HepG2 (cell line): ENCODE measurements around the gene METRNL. TPM values are rescaled to one million over a fixed set of nuclear protein-coding genes. Genes with fewer than 3 reads are reported as not detected.

Source experiments
- ATAC-seq: fragments of 200-7000 bp; cut with Tn5 transposase; 3 replicates; pipeline ENCODE4 v1.9.1; 2020; ENCODE audit warnings: mild to moderate bottlenecking, moderate library complexity
- BruUV-seq: library from RNA; stranded (reverse); fragments of 400-500 nt; replicated peaks from 2 replicates; lab custom pipeline; 2021; lab: Mats Ljungman, UMichigan
- CTCF ChIA-PET: fragments of 300-600 bp; formaldehyde crosslinking; extraction: SDS; loops from one replicate; lab custom pipeline; 2021; ENCODE audit warnings: low total read pairs, inconsistent platforms, low intra/inter-chr PET ratio; lab: Yijun Ruan, JAX
- POLR2A ChIA-PET: fragments of 350-600 bp; sonication (Branson Sonifier 250); formaldehyde crosslinking; loops from one replicate; lab custom pipeline; 2020; ENCODE audit warnings: antibody characterized with exemption, inconsistent platforms; lab: Yijun Ruan, JAX
- DNase-seq: peaks from one replicate; pipeline ENCODE4 v3.0.0-alpha.2; 2015; ENCODE audit warnings: low spot score
- FAIRE-seq: peaks from 3 replicates; lab custom pipeline; 2011; peaks lifted over from hg19 to GRCh38; lab: Jason Lieb, UNC
- H2AFZ ChIP-seq: one replicate; pipeline ENCODE4 v1.6.1; 2011; ENCODE audit warnings: low read length, inconsistent platforms
- H3K27ac ChIP-seq: fragments of 300-600 bp; 3 replicates; pipeline ENCODE4 v1.8.0; 2011; ENCODE audit warnings: mixed run types, mild to moderate bottlenecking, mixed read lengths, low read length, inconsistent platforms; ENCODE audit not compliant: insufficient read depth; ENCODE audit errors: extremely low read length
- H3K27me3 ChIP-seq, 2 experiments: fragments of 200-600 bp in 1 of 2; 2 replicates in 1 of 2; 3 replicates in 1 of 2; pipeline versions ENCODE4 v1.6.0 to v1.8.0; 2011; ENCODE audit warnings: low read length in 2 of 2, mild to moderate bottlenecking in 2 of 2, moderate library complexity in 2 of 2, inconsistent platforms in 1 of 2; ENCODE audit not compliant: insufficient read depth in 2 of 2, control insufficient read depth in 1 of 2
- H3K36me3 ChIP-seq, 2 experiments: fragments of 200-600 bp in 1 of 2; replicated peaks in 1 of 2; 2 replicates in 1 of 2; 3 replicates in 1 of 2; pipeline versions ENCODE4 v1.5.1 to v1.8.0; 2011; ENCODE audit warnings: low read length in 2 of 2, inconsistent platforms in 1 of 2; ENCODE audit not compliant: insufficient read depth in 2 of 2, control insufficient read depth in 1 of 2
- H3K4me1 ChIP-seq: 2 replicates; pipeline ENCODE4 v1.5.1; 2012; ENCODE audit warnings: low read length, inconsistent platforms; ENCODE audit not compliant: insufficient read depth
- H3K4me2 ChIP-seq: 2 replicates; pipeline ENCODE4 v1.6.0; 2011; ENCODE audit warnings: low read depth, low read length, inconsistent platforms
- H3K4me3 ChIP-seq, 3 experiments: fragments of 200-600 bp in 1 of 3; sonication (generic), shearing (Covaris generic) in 1 of 3; replicated peaks in 1 of 3; 2 replicates each; pipeline ENCODE4 v1.5.1; 2011 to 2016; ENCODE audit warnings: low read length in 3 of 3, inconsistent platforms in 2 of 3, low read depth in 2 of 3, mild to moderate bottlenecking in 2 of 3, control low read depth in 1 of 3, mixed read lengths in 1 of 3; ENCODE audit not compliant: insufficient read depth in 1 of 3
- H3K79me2 ChIP-seq: one replicate; pipeline ENCODE4 v1.6.1; 2011; ENCODE audit warnings: low read length, inconsistent platforms; ENCODE audit not compliant: insufficient read depth
- H3K9ac ChIP-seq: 2 replicates; pipeline ENCODE4 v1.6.0; 2011; ENCODE audit warnings: mild to moderate bottlenecking, low read depth, low read length, inconsistent platforms; ENCODE audit not compliant: insufficient read depth
- H3K9me3 ChIP-seq: 2 replicates; pipeline ENCODE4 v1.5.1; 2012; ENCODE audit warnings: mild to moderate bottlenecking, low read length
- H4K20me1 ChIP-seq: 2 replicates; pipeline ENCODE4 v1.6.0; 2011; ENCODE audit warnings: inconsistent platforms, mild to moderate bottlenecking, low read length, moderate library complexity; ENCODE audit not compliant: insufficient read depth
- KLF11 ChIP-seq: IDR thresholded peaks from 2 replicates; pipeline ENCODE4 v1.6.1; 2016; ENCODE audit warnings: missing compliant biosample characterization
- PHF20 ChIP-seq: sonication (generic); formaldehyde crosslinking; IDR thresholded peaks from 2 replicates; pipeline ENCODE4 v1.5.0; 2020; ENCODE audit warnings: mild to moderate bottlenecking, missing genetic modification reagents
- SALL1 ChIP-seq: sonication (generic); formaldehyde crosslinking; IDR thresholded peaks from 2 replicates; pipeline ENCODE4 v1.8.0; 2022; ENCODE audit warnings: mild to moderate bottlenecking, missing genetic modification reagents
- SALL2 ChIP-seq: sonication (generic); formaldehyde crosslinking; IDR thresholded peaks from 2 replicates; pipeline ENCODE4 v1.8.1; 2023; ENCODE audit warnings: mild to moderate bottlenecking, missing genetic modification reagents, inconsistent platforms
- ZNF44 ChIP-seq: sonication (generic); formaldehyde crosslinking; IDR thresholded peaks from 2 replicates; pipeline ENCODE4 v1.5.1; 2020; ENCODE audit warnings: mild to moderate bottlenecking, missing genetic modification reagents
- ZNF557 ChIP-seq: sonication (generic); formaldehyde crosslinking; IDR thresholded peaks from 2 replicates; pipeline ENCODE4 v1.4.0; 2020; ENCODE audit warnings: missing genetic modification reagents
- ZNF747 ChIP-seq: sonication (generic); formaldehyde crosslinking; IDR thresholded peaks from 2 replicates; pipeline ENCODE4 v1.8.1; 2023; ENCODE audit warnings: missing genetic modification reagents, mild to moderate bottlenecking, borderline replicate concordance
- ZSCAN25 ChIP-seq: sonication (generic); formaldehyde crosslinking; IDR thresholded peaks from 2 replicates; pipeline ENCODE4 v1.8.0; 2022; ENCODE audit warnings: mild to moderate bottlenecking, missing genetic modification reagents
- WGBS: methylation state at CpG from one replicate; pipeline ENCODE4 v1.1.6; 2017; ENCODE audit warnings: low lambda C conversion rate; 5-methylcytosine and 5-hydroxymethylcytosine counted together
- in situ Hi-C: cut with HindIII; loops from 2 replicates; pipeline ENCODE4 v1.10.0; 2017; ENCODE audit warnings: low pct_unique_long_range_greater_than_20kb; ENCODE audit not compliant: extremely low pct_ligation_motif_present
- intact Hi-C: fragments of 100-400 bp; cut with micrococcal nuclease; formaldehyde crosslinking; loops from one replicate; pipeline ENCODE4 v1.10.0; 2022; ENCODE audit not compliant: unreplicated experiment
- polyA plus RNA-seq, 8 experiments: library from polyadenylated mRNA; depleted of rRNA in 3 of 8; stranded (reverse) in 7 of 8; unstranded in 1 of 8; fragments of >200 nt; fragmentation: Illumina TruSeq in 4 of 8; extraction: Trizol in 4 of 8; gene quantifications; 2 replicates each; pipeline versions ENCODE4 v1.2.1 to v1.2.3, GENCODE V29; 2011 to 2016; ENCODE audit warnings: low read depth in 4 of 8, missing spikeins in 1 of 8, mixed read lengths in 1 of 8; ENCODE audit not compliant: insufficient read depth in 1 of 8
- total RNA-seq, 5 experiments: library from RNA; depleted of rRNA; stranded (reverse); fragments of >200 nt; fragmentation: Illumina TruSeq; extraction: Trizol; gene quantifications; 2 replicates each; pipeline ENCODE4 v1.2.3, GENCODE V29; 2016; ENCODE audit warnings: low read depth in 1 of 5
- TF ChIP-seq, protein P1 (sequence below): sonication (generic); formaldehyde crosslinking; IDR thresholded peaks from 2 replicates; pipeline ENCODE4 v1.8.1; 2023; ENCODE audit warnings: mild to moderate bottlenecking, missing genetic modification reagents
- TF ChIP-seq, protein P2 (sequence below): sonication (generic); formaldehyde crosslinking; IDR thresholded peaks from 2 replicates; pipeline ENCODE4 v1.4.0; 2020; ENCODE audit warnings: missing genetic modification reagents
- TF ChIP-seq, protein P3 (sequence below): sonication (generic); formaldehyde crosslinking; IDR thresholded peaks from 2 replicates; pipeline ENCODE4 v1.4.0; 2020; ENCODE audit warnings: missing genetic modification reagents
- TF ChIP-seq, protein P4 (sequence below): sonication (generic); formaldehyde crosslinking; conservative IDR thresholded peaks from 2 replicates; pipeline ENCODE4 v1.5.0; 2020; ENCODE audit warnings: missing genetic modification reagents

METRNL gene
- total and polyA plus RNA-seq, 2 of the 13 experiments (the other 11 are each of a cell fraction or from before 2014, with no cell fraction given), result 0.66 to 0.84 TPM

DNA sequence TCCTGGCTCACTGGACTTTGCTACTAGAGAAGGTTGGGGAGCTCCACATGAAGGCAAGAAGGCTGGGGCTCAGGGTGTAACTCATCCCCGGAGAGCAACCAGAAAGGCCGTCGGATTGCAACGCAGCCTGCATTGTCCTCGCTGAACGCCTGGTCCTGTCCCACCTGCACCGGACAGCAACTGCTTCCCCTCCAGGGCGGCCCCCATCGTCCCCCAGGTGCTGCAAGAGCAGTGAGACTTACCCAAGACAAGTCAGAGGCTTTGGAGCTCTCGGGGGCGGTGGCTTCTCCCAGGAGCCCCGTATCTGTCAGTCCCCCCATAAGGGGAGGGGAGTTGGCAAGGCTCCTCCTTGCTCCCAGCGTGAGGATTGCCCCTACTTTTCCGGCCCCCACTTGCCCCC is 18.4 kb downstream of the METRNL start:
- in situ Hi-C loops, result no loop called here
- H3K4me2 ChIP-seq, result no peak overlapping the region
- BruUV-seq, result no TSS peak
- no peak overlapping the region for H2AFZ ChIP-seq
- no peak overlapping the region for H3K27ac ChIP-seq
- H3K9me3 ChIP-seq, result no peaks in the 10 kb centered on the region
- ChIA-PET CTCF (no interaction called here), POLR2A (no interaction called here)
- no peak overlapping the region for H3K4me3 ChIP-seq
- intact Hi-C loops, result no loop called here
- no peak overlapping the region for H3K9ac ChIP-seq
- 27% methylated on average over 10 of the region's 14 CpGs for WGBS
- no peaks in the 10 kb centered on the region for H3K79me2 ChIP-seq
- TF ChIP-seq ZNF44 (CRISPR knock-in tag), result no peak
- no peak for TF ChIP-seq SALL1
- TF ChIP-seq, protein P1, sequence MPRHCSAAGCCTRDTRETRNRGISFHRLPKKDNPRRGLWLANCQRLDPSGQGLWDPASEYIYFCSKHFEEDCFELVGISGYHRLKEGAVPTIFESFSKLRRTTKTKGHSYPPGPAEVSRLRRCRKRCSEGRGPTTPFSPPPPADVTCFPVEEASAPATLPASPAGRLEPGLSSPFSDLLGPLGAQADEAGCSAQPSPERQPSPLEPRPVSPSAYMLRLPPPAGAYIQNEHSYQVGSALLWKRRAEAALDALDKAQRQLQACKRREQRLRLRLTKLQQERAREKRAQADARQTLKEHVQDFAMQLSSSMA (CRISPR knock-in tag), result no peak
- TF ChIP-seq, all 625 proteins: peak for 0
- H3K36me3 ChIP-seq, result no peaks in the 10 kb centered on the region
- H3K4me1 ChIP-seq, result peaks cover 23% of the 10 kb centered on the region
- FAIRE-seq (no peak), ATAC-seq (no peak), DNase-seq (no peak)
- H4K20me1 ChIP-seq, result no peaks in the 10 kb centered on the region; the same call in 1 of the 2 replicates
- H3K27me3 ChIP-seq, result peaks cover 18 to 52% of the 10 kb centered on the region in 2 experiments

DNA sequence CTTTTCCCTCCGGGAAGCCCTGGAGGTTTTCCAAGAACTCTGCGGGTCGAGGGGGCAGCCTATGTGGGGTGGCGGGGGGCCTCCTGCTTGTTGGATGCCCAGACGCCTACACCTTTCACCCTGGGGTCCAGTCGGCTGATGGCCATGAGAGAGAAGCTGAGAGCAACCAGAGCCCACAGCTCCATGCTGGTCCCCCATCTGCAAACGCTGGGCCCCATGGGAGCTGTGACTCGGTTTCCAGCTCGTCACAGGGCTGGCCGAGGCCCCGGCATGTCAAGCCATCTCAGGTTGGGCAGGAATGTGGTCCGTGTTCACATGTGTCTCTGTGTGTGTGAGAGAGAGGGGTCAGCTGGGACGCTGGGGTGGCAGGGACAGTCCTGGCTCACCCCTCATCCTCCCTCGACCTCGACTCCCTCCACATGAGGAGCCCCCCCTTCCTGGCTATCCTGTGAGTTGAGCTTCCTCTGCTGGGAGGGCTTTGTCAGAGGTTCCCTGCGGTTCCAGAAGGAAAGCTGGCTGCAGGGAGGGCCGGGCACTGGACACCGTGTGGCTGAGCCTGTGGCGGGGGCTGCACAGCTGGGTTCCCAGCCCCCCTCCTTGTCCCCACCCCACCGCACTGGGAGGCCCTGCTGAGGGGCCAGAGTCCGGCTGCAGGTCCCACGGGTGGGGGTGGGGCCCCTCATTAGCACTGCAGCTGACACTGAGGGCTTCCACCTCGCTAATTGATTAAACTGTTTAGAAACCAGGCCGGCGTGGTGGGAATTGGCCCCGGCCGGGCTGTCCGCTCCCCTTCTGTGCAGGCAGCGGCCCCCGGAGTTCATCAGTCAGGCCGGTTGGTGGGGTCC is 19.1 kb downstream of the METRNL start:
- in situ Hi-C loops, result no loop called here
- no TSS peak for BruUV-seq
- Histone ChIP-seq H3K27ac (no peak overlapping the region), H3K4me2 (peak overlapping the region; percentile 9; the same call in 1 of the 2 replicates), H3K27me3 (peaks cover 20 to 51% of the 10 kb centered on the region in 2 experiments), H3K4me1 (peaks cover 23% of the 10 kb centered on the region), H2AFZ (no peak overlapping the region), H4K20me1 (no peaks in the 10 kb centered on the region; the same call in 1 of the 2 replicates), H3K36me3 (no peaks in the 10 kb centered on the region), H3K79me2 (no peaks in the 10 kb centered on the region), H3K9ac (no peak overlapping the region), H3K9me3 (no peaks in the 10 kb centered on the region), H3K4me3 (no peak overlapping the region)
- intact Hi-C loops, result no loop called here
- 44% methylated on average over 5 of the region's 31 CpGs for WGBS
- no peak for FAIRE-seq
- CTCF ChIA-PET, result no interaction called here
- ATAC-seq, result peak; percentile 28
- DNase-seq, result no peak
- POLR2A ChIA-PET, result no interaction called here
- TF ChIP-seq ZSCAN25 (CRISPR knock-in tag) (no peak), ZNF747 (CRISPR knock-in tag) (no peak), KLF11 (no peak), ZNF557 (CRISPR knock-in tag) (no peak), SALL2 (CRISPR knock-in tag) (no peak), PHF20 (CRISPR knock-in tag) (no peak), SALL1 (peak; percentile 32; the same call in 1 of the 2 replicates)
- TF ChIP-seq, protein P2, sequence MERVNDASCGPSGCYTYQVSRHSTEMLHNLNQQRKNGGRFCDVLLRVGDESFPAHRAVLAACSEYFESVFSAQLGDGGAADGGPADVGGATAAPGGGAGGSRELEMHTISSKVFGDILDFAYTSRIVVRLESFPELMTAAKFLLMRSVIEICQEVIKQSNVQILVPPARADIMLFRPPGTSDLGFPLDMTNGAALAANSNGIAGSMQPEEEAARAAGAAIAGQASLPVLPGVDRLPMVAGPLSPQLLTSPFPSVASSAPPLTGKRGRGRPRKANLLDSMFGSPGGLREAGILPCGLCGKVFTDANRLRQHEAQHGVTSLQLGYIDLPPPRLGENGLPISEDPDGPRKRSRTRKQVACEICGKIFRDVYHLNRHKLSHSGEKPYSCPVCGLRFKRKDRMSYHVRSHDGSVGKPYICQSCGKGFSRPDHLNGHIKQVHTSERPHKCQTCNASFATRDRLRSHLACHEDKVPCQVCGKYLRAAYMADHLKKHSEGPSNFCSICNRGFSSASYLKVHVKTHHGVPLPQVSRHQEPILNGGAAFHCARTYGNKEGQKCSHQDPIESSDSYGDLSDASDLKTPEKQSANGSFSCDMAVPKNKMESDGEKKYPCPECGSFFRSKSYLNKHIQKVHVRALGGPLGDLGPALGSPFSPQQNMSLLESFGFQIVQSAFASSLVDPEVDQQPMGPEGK, result peak; percentile 80
- TF ChIP-seq, protein P3, sequence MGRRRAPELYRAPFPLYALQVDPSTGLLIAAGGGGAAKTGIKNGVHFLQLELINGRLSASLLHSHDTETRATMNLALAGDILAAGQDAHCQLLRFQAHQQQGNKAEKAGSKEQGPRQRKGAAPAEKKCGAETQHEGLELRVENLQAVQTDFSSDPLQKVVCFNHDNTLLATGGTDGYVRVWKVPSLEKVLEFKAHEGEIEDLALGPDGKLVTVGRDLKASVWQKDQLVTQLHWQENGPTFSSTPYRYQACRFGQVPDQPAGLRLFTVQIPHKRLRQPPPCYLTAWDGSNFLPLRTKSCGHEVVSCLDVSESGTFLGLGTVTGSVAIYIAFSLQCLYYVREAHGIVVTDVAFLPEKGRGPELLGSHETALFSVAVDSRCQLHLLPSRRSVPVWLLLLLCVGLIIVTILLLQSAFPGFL (CRISPR knock-in tag), result no peak
- TF ChIP-seq, protein P4, sequence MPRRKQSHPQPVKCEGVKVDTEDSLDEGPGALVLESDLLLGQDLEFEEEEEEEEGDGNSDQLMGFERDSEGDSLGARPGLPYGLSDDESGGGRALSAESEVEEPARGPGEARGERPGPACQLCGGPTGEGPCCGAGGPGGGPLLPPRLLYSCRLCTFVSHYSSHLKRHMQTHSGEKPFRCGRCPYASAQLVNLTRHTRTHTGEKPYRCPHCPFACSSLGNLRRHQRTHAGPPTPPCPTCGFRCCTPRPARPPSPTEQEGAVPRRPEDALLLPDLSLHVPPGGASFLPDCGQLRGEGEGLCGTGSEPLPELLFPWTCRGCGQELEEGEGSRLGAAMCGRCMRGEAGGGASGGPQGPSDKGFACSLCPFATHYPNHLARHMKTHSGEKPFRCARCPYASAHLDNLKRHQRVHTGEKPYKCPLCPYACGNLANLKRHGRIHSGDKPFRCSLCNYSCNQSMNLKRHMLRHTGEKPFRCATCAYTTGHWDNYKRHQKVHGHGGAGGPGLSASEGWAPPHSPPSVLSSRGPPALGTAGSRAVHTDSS (CRISPR knock-in tag), result no peak
